Hypothalamus (tissue), 51 donors: Measurements from ENCODE around the gene LMNTD2.
A peak's percentile ranks its signal among the peaks of the same experiment; 100 is the strongest.
"Not testable (repeated sequence)": the region's sequence is repeated elsewhere in the genome, so short reads cannot be mapped to it uniquely, and the experiment has no call there.

Experiments
- DNase-seq, 51 donors: peaks; one replicate each; lab custom pipeline; 2025; lab: John Stamatoyannopoulos, UW

The LMNTD2 gene

DNA sequence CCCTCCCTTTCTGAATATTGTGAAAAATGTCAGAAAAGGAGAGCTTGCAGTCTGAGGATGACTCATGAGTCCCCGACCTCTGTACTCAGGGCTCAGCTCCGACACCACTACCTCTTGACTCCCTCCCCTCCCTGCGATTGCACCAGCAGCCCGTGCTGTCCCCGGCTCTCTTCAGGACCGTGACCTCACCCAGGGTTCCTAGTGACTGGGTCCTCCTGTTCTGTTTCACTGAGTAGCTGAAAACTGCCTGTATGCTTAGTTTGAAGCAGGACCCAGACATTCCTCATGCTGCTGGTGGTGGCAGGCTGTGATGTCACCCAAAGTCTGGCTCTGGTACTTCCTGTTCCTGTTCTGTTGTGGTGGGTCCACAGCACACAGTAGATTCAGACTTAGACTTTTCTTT lies 27.4 kb upstream of the LMNTD2 start:
- peak in 4 of 51 donors; percentile 14 to 43 (median 32) for DNase-seq

DNA sequence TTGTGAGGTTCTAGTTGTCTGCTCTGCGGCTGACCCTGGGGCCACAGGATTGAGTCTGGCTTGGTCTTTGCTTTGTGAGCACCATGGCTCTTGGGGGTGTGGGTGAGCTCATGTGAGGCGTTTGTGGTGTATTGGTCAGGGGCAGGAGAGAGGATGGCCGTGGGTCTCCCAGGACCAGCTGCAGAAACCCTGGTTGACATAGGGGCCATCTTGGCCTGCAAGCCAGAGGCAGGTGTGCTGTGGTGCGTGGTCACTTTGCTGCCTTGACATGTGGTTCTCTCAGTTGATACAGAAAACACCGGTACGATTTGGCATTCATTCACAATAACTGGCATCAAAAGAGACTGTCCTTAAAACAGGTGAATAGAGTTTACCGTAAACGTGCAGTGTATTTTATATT lies 27.0 kb upstream of the LMNTD2 start:
- no peak for DNase-seq

DNA sequence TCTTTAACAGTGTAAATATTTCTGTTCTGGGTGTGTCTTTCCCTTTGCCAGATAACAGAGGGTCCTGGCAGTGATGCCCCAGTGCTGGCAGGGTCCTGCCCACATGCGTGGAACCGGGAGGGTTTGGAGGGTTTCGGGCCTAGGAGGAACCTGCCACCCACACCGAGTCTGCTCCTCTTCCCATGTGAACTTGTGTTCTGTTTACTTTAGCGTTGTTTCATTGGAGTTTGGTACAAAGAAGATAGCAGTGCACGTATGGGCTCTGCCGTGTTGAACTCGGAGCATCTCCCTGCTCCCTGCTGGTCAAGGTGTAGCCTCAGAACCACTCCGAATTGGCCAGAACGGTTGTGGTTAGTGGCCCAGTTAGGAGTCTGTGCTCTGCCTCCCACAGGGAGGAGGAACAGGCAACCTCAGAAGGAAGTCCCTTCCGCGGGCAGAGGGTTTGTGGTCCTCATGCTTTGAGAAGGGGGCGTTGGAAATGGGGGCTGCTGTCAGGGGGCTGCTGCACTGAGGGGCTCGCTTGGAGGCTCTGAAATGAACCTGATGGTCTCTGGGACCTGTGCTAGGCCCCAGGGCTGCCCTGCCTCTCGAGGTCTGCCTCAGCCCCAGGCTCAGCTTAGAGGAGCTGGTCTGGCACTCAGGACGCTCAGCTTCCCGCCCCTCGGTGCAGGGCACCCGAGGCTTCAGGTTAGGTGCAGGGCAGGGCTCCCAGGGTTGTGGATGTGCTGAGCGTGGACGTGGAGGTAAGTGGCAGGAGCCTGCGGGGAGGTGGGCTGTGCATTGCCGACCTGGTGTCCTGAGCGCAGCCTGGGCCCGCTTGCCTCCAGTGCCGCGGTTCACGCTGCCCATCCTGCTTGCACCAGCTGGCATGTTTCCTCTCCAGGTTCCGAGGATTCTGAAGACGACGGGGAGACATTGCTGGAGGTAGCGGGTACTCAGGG lies 26.1 kb upstream of the LMNTD2 start:
- no peak for DNase-seq

DNA sequence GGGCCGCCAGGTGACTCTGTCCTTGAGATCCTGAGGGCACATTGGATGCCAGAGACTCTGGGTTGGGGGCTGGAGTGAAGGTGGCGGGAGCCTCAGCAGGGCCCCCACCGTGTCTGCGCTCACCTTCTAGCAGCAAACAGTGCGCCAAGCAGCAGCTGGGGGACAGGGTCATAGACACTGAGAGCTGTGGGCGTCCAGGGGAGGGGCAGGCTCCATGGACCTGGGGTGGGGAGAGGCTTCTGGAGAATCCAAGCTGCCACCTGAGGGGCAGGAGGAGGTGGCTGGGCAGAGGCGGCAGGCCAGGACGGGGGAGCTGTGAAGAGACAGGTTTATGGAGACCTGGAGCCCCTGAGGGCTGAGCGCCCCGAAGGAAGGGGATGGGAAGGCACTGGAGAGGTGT lies 23.7 kb upstream of the LMNTD2 start:
- no peak for DNase-seq

DNA sequence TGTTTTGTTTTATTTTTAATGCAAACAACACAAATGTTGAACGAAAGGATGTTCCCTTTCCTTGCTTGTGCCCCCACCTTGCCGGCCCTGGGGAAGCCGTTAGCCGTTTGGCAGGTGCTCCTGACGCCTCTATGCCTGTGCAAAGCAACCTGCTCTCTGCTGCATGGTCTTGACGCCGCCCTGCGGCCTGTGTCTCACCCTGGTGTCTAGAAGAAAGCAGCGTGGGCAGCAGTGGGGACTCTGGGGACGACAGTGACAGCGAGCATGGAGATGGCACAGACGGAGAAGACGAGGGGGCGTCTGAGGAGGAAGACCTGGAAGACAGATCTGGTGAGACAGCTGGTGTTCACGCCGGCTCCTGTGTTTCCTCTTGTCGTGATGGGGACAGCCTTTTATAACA lies 21.2 kb upstream of the LMNTD2 start:
- peak in 1 of 51 donors; percentile 69 for DNase-seq

DNA sequence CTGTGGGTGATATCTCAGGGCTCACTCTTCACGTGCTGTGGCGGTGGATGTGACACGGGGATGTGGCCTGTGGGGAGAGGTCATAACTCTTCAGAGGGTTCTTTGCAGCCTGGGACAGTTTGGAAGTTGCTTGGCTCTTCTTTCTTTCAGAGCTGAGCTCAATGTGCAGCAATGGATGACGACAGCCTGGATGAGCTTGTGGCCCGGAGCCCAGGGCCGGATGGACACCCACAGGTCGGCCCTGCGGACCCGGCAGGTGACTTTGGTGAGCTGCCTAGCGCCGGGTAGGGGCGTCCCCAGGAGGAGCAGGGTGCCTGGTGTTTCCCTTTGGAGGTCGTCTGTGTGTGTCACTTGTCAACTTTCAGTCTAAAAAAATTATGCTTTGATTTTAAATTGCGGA lies 20.8 kb upstream of the LMNTD2 start:
- DNase-seq: no peak

DNA sequence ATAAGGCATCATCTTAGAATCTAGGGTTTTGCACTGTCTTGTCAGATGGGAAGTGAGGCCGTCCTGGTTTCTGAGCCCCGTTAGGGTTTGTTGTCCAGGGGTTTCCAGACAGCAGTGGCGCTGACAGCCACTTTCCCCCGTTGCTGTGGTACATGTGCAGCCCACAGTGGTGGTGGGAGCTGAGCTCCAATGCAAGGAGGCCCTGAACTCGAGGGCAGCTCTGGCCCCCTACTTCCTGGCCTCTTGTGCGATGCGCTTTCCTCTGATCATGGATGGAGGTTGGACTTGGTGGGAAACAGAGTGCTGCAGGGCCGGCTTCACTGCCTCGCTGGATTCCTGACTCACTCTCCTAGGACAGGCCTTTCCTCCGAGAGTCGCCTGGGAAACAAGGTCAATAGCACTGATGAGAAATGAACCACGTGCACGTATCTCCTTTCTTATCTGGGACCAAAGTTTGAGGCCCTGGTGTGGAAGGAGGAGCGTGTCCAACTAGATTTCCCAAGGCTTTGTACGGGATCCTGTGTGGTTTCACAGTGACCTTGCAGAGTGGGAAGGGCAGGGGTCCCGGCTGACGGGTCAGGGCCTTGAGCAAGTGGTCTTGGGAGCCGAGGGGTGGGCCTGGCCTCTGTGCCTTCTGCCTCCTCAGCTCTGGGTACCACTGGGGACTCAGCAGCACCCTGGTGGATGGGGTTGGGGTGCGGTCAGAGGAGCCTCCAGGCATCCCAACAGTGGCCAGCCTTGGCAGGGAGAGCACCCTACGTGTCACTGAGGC lies 19.5 kb upstream of the LMNTD2 start:
- no peak for DNase-seq

DNA sequence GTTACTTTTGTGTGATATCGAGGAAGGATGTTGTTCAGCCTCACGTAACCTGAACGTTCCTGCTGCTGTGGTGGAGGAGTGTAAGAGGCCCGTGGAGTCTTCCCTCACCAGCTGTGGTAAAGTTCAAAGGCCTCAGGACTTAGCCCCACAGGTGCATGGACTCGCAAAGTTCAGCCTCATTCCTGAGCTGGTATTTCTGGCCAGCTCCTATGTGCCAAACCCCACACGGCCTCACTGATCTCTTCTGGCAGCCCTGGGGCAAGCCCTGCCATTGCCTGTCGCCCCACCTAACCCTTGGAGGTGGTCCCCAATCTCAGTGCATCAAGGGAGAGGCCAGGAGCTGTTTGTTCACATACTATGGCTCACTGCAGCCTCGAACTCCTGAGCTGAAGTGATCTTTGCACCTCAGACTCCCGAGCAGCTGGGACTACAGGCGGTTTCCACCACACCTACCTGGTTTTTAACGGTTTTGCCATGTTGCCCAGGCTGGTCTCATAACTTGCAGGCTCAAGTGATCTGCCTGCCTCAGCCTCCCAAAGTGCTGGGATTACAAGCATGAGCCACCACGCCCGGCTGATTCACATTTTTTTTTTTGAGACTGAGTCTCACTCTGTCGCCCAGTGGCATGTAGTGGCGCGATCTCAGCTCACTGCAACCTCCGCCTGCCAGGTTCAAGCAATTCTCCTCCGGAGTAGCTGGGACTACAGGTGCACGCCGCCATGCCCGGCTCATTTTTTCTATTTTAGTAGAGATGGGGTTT lies 17.9 kb upstream of the LMNTD2 start:
- no peak for DNase-seq

DNA sequence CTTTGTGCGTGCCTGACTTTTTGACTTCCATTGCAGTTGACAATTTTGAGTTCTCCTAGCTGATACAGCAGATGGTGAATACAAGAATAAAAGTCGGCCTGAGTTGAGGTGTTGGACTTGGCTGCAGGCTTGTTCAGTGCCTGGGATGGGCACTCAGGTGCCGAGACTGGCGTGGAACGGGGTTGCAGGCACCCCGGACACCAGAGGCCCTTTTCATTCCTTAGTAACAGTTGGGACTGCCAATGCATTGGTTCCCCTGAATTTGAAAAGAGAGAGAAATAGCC lies 17.0 kb upstream of the LMNTD2 start:
- no peak for DNase-seq

DNA sequence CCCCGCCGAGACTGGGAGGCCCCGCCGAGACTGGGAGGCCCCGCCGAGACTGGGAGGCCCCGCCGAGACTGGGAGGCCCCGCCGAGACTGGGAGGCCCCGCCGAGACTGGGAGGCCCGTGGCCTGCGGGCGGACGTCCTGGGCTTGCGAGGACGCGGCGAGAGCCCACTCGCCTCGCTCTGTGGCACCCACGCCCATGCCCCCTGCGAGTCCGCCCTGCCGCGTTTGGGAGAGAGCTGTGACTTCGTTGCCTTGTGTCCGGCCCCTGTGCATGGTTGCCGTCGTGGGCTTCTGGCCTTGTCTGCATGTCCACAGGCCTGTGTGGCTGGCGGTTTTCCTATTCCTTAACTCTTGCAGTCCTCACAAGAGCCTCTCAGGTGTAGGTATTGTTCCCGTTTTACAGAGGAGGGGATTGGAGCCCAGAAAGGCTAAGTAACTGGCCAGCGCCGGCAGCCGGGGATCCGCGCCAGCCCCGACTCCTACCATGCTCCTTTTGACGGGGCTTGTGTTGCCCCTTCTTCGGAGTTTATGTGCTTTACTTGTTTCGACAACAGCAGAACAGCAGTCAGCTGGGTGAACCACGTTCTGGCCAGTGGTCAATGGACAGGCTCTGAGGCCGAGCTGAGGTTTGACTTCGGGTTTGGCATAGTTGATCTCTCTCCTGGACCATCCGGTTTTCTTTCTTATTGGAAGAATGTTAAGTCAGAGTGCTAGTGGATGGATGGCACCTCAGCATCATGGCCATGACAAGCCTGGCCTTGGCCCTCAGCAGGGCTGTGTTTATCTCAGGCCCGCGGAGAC lies 16.5 kb upstream of the LMNTD2 start:
- DNase-seq: no peak

DNA sequence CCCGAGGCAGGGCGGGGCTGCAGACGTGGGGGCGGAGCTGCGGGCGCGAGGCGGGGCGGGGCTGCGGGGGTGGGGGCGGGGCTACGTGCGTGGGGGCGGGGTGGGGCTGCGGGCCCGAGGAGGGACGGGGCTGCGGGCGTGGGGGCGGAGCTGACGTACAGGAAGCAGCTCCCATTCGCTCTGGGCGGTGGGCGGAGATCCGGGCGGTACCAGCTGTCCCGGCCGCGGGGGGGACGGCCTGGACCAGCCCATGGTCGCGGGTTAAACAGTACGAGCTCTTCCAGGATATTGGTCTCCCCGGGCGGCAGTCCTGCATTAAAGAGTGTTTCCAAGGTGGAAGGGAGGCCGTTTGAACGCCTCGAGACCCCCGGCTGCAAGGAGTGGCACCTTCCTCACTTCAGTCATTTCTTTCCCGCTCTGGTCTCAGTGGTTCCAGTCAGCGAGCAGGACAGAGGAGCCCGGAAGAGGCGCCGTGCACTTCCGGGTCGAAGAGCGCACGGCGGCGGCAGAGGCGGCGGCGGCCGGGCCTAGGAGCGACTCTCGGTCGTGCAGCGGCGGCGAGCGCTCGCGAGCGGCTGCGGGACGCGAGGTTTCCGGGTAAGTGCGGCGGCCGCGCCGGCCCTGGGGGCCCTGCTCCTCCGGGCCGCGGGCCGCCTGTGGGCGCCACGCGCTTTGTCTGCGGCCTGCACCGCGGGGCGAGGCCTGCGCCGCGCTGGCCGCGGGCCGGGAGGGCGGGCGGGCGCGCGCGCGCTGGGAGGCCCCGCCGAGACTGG lies 15.6 kb upstream of the LMNTD2 start, which contains the start of gene PHRF1:
Gene PHRF1 (plus strand): TSS at position 475 of the 773 bp plus-strand sequence. CDS start 5,043 bp downstream, outside the sequence.
- DNase-seq: peak; percentile 72 to 99 (median 93)

DNA sequence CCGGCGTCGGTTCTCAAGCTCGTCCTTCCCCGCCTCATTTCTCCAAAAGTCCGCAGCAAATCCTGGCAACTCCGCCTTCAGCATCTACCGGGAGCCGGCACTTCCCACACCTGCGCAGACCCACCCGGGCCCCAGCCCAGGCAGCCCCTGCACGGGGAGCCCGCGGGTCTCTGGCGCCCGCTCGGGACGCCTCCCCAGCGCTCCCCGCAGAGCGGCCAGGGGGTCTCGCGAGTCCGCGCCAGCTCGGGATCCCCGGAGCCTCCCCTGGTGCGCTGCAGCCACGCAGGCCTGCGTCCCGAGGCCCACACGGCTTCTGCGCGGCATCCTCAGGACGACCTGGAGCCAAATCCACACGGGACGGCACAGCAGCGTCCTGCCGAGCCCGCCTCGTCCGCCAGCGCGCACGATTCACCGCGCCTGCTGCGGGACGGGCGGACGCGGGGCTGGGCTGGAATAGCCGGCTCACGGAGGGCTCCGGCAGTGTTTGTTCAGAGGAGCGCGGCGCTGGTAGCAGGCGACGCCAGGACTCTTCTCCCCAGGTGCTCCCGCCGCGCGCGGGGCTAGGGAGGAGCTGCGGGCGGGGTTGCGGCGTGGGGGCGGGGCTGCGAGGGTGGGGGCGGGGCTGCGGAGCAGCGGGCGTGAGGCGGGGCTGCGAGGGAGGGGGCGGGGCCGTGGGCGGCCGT lies 14.9 kb upstream of the LMNTD2 start:
- DNase-seq: peak in 2 of 51 donors; percentile 50 to 54

DNA sequence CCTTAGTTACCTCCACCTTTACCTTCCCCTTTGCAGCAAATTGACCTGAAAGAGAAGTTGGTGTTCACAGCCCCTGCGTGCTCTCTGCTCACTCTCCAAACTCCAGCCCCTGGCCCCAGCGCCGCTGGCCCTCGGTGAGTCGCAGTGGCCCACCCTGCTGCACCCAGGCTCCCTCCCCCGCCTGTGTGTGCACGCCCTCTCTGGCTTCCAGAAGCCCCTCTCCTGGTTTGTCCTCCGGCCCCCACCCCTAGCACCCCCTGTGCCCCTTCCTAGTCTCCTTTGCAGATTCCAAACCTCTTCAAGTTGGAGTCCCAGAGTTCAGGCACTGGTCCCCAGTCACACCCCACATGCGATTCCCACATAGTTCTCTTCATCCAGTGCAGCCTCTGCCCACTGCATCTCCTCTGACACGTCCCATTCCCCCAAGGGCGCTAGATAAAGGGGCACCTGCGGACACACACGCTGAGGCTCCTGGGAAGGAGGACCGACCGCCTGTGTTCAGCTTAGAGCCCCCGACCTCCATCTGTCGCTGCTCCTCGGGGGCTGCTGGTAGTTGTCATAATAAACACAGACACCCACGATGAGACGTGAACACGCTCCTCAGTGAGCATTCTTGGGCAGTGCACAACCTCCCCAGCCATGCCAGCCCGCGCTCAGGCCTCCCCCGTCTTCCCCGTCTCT lies 14.2 kb upstream of the LMNTD2 start:
- DNase-seq: peak in 2 of 51 donors; percentile 38 to 45

DNA sequence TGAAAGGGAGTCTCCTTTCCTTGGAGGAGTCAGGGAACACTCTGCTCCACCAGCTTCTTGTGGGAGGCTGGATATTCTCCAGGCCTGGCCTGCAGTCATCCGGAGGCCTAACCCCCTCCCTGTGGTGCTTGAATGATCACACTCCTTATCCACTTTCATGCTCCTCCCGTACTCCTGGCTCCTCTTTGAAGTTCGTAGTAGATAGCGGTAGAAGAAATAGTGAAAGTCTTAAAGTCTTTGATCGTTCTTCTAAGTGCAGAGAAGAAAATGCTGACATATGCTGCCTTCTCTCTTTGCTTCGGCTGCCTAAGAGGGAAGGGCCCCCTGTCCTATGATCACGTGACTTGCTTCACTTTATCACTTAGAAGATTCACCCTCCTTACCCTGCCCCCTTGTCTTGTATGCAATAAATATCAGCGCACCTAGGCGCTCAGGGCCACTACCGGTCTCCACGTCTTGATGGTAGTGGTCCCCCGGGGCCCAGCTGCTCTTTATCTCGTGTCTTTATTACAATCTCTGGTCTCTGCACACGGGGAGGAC lies 13.6 kb upstream of the LMNTD2 start:
- DNase-seq: not testable (repeated sequence)

DNA sequence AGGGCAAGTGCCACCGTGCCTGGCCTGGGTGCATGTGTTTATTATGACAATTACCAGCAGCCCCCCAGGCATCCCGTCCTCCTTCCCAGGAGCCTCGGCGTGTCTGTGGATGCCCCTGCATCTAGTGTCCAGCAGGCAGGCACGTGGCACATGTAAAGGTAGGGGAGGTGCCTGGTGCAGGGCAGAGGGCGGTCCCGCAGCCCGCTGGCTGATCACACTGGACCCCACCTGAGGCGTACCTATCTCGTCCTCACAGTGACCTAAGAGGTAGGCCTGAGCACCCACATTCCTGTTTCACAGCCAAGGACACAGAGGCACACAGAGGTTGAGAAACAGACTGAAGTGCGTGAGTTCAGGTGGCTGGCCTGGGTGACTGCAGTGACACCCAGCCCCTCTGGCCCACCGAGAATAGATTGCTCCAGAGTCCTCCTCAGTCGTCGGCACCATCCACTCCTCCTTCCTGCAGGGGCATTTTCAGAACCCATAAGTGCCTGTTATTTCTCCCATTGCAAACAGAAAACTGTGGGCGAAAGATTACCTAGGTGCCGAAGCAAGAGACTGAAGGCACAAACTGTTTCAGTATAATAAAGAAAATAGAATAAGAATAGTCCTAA lies 12.7 kb upstream of the LMNTD2 start:
- DNase-seq: no peak

DNA sequence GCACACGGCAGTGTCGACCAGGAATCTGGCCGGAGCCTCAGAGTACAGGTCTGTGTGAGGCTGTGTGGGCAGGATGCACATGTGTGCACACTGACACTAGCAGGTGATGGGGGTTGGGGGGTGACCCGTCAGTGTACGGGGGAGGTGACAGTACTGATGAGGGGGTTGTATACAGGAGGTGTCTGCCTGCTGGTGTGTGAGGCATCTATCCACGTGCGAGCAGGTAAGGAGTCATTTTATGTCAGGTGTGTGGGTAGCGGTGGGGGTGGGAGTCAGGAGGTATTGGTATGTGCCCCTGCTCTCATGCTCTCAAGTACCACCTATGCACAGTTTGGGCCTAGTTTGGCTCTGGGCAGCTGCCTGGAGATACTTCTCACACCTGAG lies 11.3 kb upstream of the LMNTD2 start:
- DNase-seq: no peak

DNA sequence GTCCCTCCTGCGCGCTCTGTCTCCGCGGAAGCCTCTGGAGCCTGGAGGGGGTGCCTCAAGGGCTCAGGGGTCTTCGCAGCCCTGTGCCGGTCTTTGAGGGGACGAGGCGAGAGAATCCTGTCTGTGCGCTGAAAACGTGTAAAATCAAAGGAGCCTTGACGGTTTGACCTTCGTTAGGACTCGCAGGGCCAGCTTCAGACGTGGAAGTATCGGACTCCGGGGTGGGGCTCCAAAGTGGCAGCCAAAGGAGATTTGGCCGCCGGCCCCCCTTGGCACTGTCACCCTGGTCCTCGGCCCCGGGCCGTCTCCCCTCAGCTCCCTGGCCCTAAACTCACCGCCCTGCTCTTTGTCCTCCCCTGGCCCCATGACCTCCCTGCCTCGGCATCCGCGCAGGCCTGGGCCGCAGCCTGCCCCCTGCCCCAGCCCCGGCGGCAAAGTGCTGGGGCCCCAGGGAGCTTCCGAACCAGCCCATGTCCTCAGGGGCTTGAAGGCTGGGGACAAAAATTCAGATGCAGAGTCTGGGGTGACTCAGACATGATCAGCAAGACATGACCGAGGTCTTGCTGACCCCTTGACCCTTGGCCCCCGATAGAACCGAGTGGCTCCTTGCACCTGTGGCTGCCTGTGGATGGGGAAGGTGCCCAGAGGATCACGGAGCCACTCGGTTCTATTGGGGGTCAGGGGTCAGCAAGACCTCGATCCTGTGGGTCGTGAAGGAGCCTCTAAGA lies 8.8 kb upstream of the LMNTD2 start:
- DNase-seq: no peak
